ENCODE results near the gene KCNMA1. TPM values are rescaled to one million over a fixed set of nuclear protein-coding genes. Genes with fewer than 3 reads are reported as not detected.
A peak's percentile ranks its signal among the peaks of the same experiment; 100 is the strongest.

The KCNMA1 gene
- polyA plus RNA-seq, 1 donor from 2014 or later, result 60.8 TPM

DNA sequence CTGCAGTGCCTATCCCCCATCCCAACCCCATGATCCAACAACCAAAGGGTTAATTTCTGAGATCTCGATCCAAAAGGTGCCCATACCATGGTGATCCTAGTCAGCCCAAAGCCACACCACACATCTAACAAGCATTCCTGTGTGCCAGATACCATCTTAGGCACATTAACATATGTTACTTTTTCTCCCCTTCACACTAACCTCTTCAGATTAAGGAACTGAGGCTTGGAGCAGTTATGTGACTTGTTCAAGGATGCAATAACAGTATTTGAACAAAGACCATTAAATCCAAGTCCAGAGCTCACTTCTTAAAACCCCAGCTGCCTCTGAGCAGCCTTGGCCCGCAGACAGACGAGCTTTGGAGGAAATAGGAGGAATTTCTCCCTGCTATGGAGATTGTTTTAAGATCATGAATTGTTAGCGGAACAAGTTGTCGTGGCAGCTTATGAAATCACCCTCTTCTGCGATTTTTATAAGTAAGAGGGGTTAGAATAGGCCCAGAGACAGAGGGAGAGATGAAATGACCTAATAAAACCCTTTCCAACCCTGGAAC is 327.2 kb downstream of the KCNMA1 start:
- no peaks in the 10 kb centered on the region for H4K20me1 ChIP-seq (ENCODE audit: insufficient read depth)
- TF ChIP-seq EP300 (conservative IDR thresholded peaks at IDR 0.05; ENCODE audit: poor library complexity, severe bottlenecking) (no peak), SMC3 (conservative IDR thresholded peaks at IDR 0.05; ENCODE audit: poor library complexity) (no peak), MXI1 (conservative IDR thresholded peaks at IDR 0.05; ENCODE audit: poor library complexity, severe bottlenecking) (no peak), REST (IDR thresholded peaks at IDR 0.05; ENCODE audit: borderline replicate concordance) (no peak), POLR2AphosphoS5 (IDR thresholded peaks at IDR 0.05) (no peak), RAD21 (conservative IDR thresholded peaks at IDR 0.05) (no peak), TAF1 (IDR thresholded peaks at IDR 0.05; ENCODE audit: low read depth) (no peak), EZH2 (IDR thresholded peaks at IDR 0.05; ENCODE audit: borderline replicate concordance, insufficient read depth, low read length, poor library complexity, severe bottlenecking) (no peak)
- TF ChIP-seq, protein P1, sequence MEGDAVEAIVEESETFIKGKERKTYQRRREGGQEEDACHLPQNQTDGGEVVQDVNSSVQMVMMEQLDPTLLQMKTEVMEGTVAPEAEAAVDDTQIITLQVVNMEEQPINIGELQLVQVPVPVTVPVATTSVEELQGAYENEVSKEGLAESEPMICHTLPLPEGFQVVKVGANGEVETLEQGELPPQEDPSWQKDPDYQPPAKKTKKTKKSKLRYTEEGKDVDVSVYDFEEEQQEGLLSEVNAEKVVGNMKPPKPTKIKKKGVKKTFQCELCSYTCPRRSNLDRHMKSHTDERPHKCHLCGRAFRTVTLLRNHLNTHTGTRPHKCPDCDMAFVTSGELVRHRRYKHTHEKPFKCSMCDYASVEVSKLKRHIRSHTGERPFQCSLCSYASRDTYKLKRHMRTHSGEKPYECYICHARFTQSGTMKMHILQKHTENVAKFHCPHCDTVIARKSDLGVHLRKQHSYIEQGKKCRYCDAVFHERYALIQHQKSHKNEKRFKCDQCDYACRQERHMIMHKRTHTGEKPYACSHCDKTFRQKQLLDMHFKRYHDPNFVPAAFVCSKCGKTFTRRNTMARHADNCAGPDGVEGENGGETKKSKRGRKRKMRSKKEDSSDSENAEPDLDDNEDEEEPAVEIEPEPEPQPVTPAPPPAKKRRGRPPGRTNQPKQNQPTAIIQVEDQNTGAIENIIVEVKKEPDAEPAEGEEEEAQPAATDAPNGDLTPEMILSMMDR (IDR thresholded peaks at IDR 0.05; ENCODE audit: poor library complexity, severe bottlenecking), result no peak
- no peaks in the 10 kb centered on the region for H3K9me2 ChIP-seq (ENCODE audit: insufficient read depth, low read length)
- H3K36me3 ChIP-seq (ENCODE audit: insufficient read depth, low read length), result no peaks in the 10 kb centered on the region
- H2AFZ ChIP-seq (ENCODE audit: low read depth, low read length), result no peak overlapping the region
- no peaks in the 10 kb centered on the region for H3K27me3 ChIP-seq (ENCODE audit: insufficient read depth, low read depth, low read length)
- H3K4me2 ChIP-seq (ENCODE audit: low read length), result no peak overlapping the region
- H3K9ac ChIP-seq (ENCODE audit: low read length), result no peak overlapping the region
- peak overlapping the region; percentile 35 for H3K27ac ChIP-seq (ENCODE audit: low read length)
- no peaks in the 10 kb centered on the region for H3K9me3 ChIP-seq (ENCODE audit: low read length)
- H3K4me3 ChIP-seq (ENCODE audit: low read length), result no peak overlapping the region
- H3F3A ChIP-seq (ENCODE audit: insufficient read depth, low read length, poor library complexity, severe bottlenecking), result peaks cover 3% of the 10 kb centered on the region
- H3K79me2 ChIP-seq (replicated peaks; ENCODE audit: insufficient read depth, low read length), result no peaks in the 10 kb centered on the region

DNA sequence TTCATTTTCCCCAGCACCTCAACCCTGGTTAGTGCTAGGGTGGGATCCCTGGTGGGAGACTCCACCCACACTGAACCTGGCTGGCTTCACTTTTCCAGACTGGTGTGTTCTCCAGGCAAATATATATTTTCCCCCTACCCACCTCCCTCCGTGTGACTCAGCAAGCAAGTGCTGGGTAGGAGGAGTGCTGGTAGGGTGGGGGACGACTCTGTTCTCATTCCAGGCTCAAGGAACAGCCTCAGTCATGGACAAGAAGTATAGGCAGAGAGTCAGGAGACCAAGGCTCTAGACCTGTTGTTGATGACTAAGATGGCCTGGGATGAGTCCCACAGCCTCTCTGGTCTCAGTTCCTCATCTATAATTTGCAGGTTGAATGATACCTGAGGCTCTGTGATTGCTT is 328.1 kb downstream of the KCNMA1 start:
- Histone ChIP-seq H3K27ac (ENCODE audit: low read length) (no peak overlapping the region), H3K9me2 (ENCODE audit: insufficient read depth, low read length) (no peaks in the 10 kb centered on the region), H4K20me1 (ENCODE audit: insufficient read depth) (no peaks in the 10 kb centered on the region), H3K27me3 (ENCODE audit: insufficient read depth, low read depth, low read length) (no peaks in the 10 kb centered on the region), H3K4me2 (ENCODE audit: low read length) (no peak overlapping the region), H3K4me3 (ENCODE audit: low read length) (no peak overlapping the region), H3K36me3 (ENCODE audit: insufficient read depth, low read length) (no peaks in the 10 kb centered on the region), H3F3A (ENCODE audit: insufficient read depth, low read length, poor library complexity, severe bottlenecking) (peaks cover 3% of the 10 kb centered on the region), H3K79me2 (replicated peaks; ENCODE audit: insufficient read depth, low read length) (no peaks in the 10 kb centered on the region), H3K9ac (ENCODE audit: low read length) (no peak overlapping the region), H2AFZ (ENCODE audit: low read depth, low read length) (no peak overlapping the region), H3K9me3 (ENCODE audit: low read length) (no peaks in the 10 kb centered on the region)
- TF ChIP-seq TAF1 (IDR thresholded peaks at IDR 0.05; ENCODE audit: low read depth), result no peak
- no peak for TF ChIP-seq RAD21 (conservative IDR thresholded peaks at IDR 0.05)
- TF ChIP-seq EP300 (conservative IDR thresholded peaks at IDR 0.05; ENCODE audit: poor library complexity, severe bottlenecking), result no peak
- TF ChIP-seq POLR2AphosphoS5 (IDR thresholded peaks at IDR 0.05), result no peak
- TF ChIP-seq, protein P1 (IDR thresholded peaks at IDR 0.05; ENCODE audit: poor library complexity, severe bottlenecking), result no peak

All from neural cell (in vitro differentiated cells).